Neural cell (in vitro differentiated cells): ENCODE data around the gene RPL29.

ENCODE experiments used
- CTCF ChIP-seq: fragments of 450-650 bp; IDR thresholded peaks from 2 replicates; pipeline ENCODE4 v1.5.1; 2014; ENCODE audit warnings: antibody characterized with exemption, mild to moderate bottlenecking, moderate library complexity; ENCODE audit not compliant: poor library complexity, severe bottlenecking
- EP300 ChIP-seq: fragments of 450-650 bp; conservative IDR thresholded peaks from 2 replicates; pipeline ENCODE4 v1.6.1; 2014; ENCODE audit warnings: antibody characterized with exemption, mild to moderate bottlenecking, moderate library complexity; ENCODE audit not compliant: poor library complexity, severe bottlenecking
- EZH2 ChIP-seq: fragments of 200-600, 300-800 bp; shearing (Covaris generic), sonication (generic); IDR thresholded peaks from 2 replicates; pipeline ENCODE4 v1.6.1; 2014; ENCODE audit warnings: antibody characterized with exemption, low read length, borderline replicate concordance, mild to moderate bottlenecking; ENCODE audit not compliant: insufficient read depth, poor library complexity, severe bottlenecking
- POLR2AphosphoS5 ChIP-seq: IDR thresholded peaks from 2 replicates; pipeline ENCODE4 v1.6.1; 2012
- RAD21 ChIP-seq: fragments of 450-650 bp; conservative IDR thresholded peaks from 2 replicates; pipeline ENCODE4 v1.6.1; 2014; ENCODE audit warnings: antibody characterized with exemption, mild to moderate bottlenecking, moderate library complexity
- REST ChIP-seq: IDR thresholded peaks from 2 replicates; pipeline ENCODE4 v1.6.1; 2012; ENCODE audit warnings: borderline replicate concordance

GRCh38 chr3:51960386-51960785 lies 35.3 kb downstream of the RPL29 start:
- TF ChIP-seq CTCF = no peak
- TF ChIP-seq EZH2 = no peak
- TF ChIP-seq EP300 = no peak
- TF ChIP-seq REST = no peak
- no peak for TF ChIP-seq POLR2AphosphoS5
- no peak for TF ChIP-seq RAD21
